Upper lobe of left lung (tissue), 6 donors: Measurements from ENCODE around the gene PP2D1. TPM values are rescaled to one million over a fixed set of nuclear protein-coding genes. Genes with fewer than 3 reads are reported as not detected.
A peak's percentile ranks its signal among the peaks of the same experiment; 100 is the strongest.

Source experiments
- ATAC-seq, 2 donors: fragments of 200-7000 bp; cut with Tn5 transposase; one replicate each; pipeline ENCODE4 v1.9.1; 2022; ENCODE audit warnings: mild to moderate bottlenecking in 2 of 2, moderate library complexity in 2 of 2; ENCODE audit not compliant: low FRiP score in 2 of 2
- DNase-seq, 2 donors: peaks; one replicate each; pipeline ENCODE4 v3.0.0-alpha.2; 2019 to 2020
- H3K27ac ChIP-seq, 4 donors: fragments of 200-600 bp; sonication (generic); one replicate each; pipeline ENCODE4 v1.5.1; 2016 to 2019
- H3K27me3 ChIP-seq, 4 donors: fragments of 200-600 bp; sonication (generic); one replicate each; pipeline ENCODE4 v1.5.1; 2017 to 2019
- H3K36me3 ChIP-seq, 4 donors: fragments of 200-600 bp; sonication (generic); one replicate each; pipeline ENCODE4 v1.5.1; 2016 to 2019
- H3K4me1 ChIP-seq, 4 donors: fragments of 200-600 bp; sonication (generic); one replicate each; pipeline ENCODE4 v1.5.1; 2018 to 2019
- H3K4me3 ChIP-seq, 4 donors: fragments of 200-600 bp; sonication (generic); one replicate each; pipeline ENCODE4 v1.5.1; 2017 to 2019; ENCODE audit warnings: mild to moderate bottlenecking in 2 of 4, moderate library complexity in 1 of 4
- H3K9me3 ChIP-seq, 4 donors: fragments of 200-600 bp; sonication (generic); one replicate each; pipeline ENCODE4 v1.5.1; 2018 to 2019
- CTCF ChIP-seq, 6 experiments: fragments of 450-650 bp in 4 of 6; fragments of 200-600 bp in 2 of 6; sonication (generic) in 2 of 6; IDR thresholded peaks; one replicate each; pipeline ENCODE4 v1.5.1; 2016 to 2019; ENCODE audit warnings: antibody characterized with exemption in 6 of 6
- EP300 ChIP-seq, 4 donors: sonication (generic); formaldehyde crosslinking; IDR thresholded peaks; one replicate each; pipeline ENCODE4 v1.5.1; 2017; ENCODE audit warnings: antibody characterized with exemption in 4 of 4, control low read depth in 2 of 4
- POLR2A ChIP-seq, 4 donors: fragments of 450-650 bp; IDR thresholded peaks; one replicate each; pipeline ENCODE4 v1.5.1; 2016 to 2017; ENCODE audit warnings: antibody characterized with exemption in 4 of 4, mild to moderate bottlenecking in 2 of 4
- POLR2AphosphoS5 ChIP-seq, 2 donors: sonication (generic); formaldehyde crosslinking; IDR thresholded peaks; one replicate each; pipeline ENCODE4 v1.5.1; 2017; ENCODE audit warnings: antibody characterized with exemption in 2 of 2
- WGBS, 2 donors: methylation state at CpG; one replicate each; pipeline ENCODE4 v1.1.5; 2017 to 2018; 5-methylcytosine and 5-hydroxymethylcytosine counted together
- total RNA-seq, 6 donors: library from RNA; depleted of rRNA in 4 of 6; stranded (reverse); fragments of >200 nt in 4 of 6; gene quantifications; one replicate each; pipeline versions ENCODE4 v1.1.0 to v1.2.1, GENCODE V29; 2016 to 2021
- donor health status: DM: no; HTN: no; CAD: no; lungs with moderate emphysema.
- donor health status: DM: no; HTN: yes; CAD: no; lungs with severe emphysema.

Gene PP2D1
- total RNA-seq, 6 donors from 2014 or later = not detected

GRCh38 chr3:19954676-19955075, 57.4 kb downstream of the PP2D1 start:
- Histone ChIP-seq H3K27me3 (no peaks in the 10 kb centered on the region), H3K4me1 (peaks cover 19 to 41% (median 28%) of the 10 kb centered on the region in 4 donors), H3K27ac (no peak overlapping the region), H3K36me3 (peaks cover 0 to 55% (median 21%) of the 10 kb centered on the region in 4 donors), H3K9me3 (no peaks in the 10 kb centered on the region), H3K4me3 (no peak overlapping the region)
- 99 to 100% methylated on average over 4 of the region's 4 CpGs for WGBS, 2 donors
- DNase-seq (no peak), ATAC-seq (no peak)
- no peak for TF ChIP-seq POLR2A (IDR thresholded peaks at IDR 0.05)
- no peak for TF ChIP-seq EP300 (IDR thresholded peaks at IDR 0.05)

GRCh38 chr3:19950316-19950715, 61.7 kb downstream of the PP2D1 start:
- no peaks in the 10 kb centered on the region for H3K9me3 ChIP-seq
- H3K36me3 ChIP-seq = peaks cover 0 to 46% (median 17%) of the 10 kb centered on the region in 4 donors
- H3K27me3 ChIP-seq = no peaks in the 10 kb centered on the region
- no peak overlapping the region for H3K27ac ChIP-seq
- 82 to 89% methylated on average over 2 of the region's 2 CpGs for WGBS, 2 donors
- DNase-seq (no peak), ATAC-seq (no peak)
- peaks cover 31 to 54% (median 38%) of the 10 kb centered on the region in 4 donors for H3K4me1 ChIP-seq
- no peak for TF ChIP-seq POLR2A (IDR thresholded peaks at IDR 0.05)
- TF ChIP-seq CTCF (IDR thresholded peaks at IDR 0.05) = no peak
- TF ChIP-seq POLR2AphosphoS5 (IDR thresholded peaks at IDR 0.05) = no peak
- TF ChIP-seq EP300 (IDR thresholded peaks at IDR 0.05) = no peak
- H3K4me3 ChIP-seq = no peak overlapping the region

- Histone ChIP-seq H3K27me3 (no peaks in the 10 kb centered on the region), H3K4me3 (peak overlapping the region; percentile 65 to 98 (median 84)), H3K27ac (peak overlapping the region; percentile 99 to 100 (median 100)), H3K4me1 (peaks cover 27 to 51% (median 34%) of the 10 kb centered on the region in 4 donors), H3K36me3 (peaks cover 0 to 26% (median 8%) of the 10 kb centered on the region in 4 donors), H3K9me3 (no peaks in the 10 kb centered on the region)
- TF ChIP-seq CTCF (IDR thresholded peaks at IDR 0.05) (no peak), POLR2A (IDR thresholded peaks at IDR 0.05) (no peak), EP300 (IDR thresholded peaks at IDR 0.05) (no peak), POLR2AphosphoS5 (IDR thresholded peaks at IDR 0.05) (no peak)
- ATAC-seq = no peak
- DNase-seq = no peak
- WGBS, 2 donors = 2 to 5% methylated on average over 2 of the region's 2 CpGs
Observed at GRCh38 chr3:19948226-19948591, 63.9 kb downstream of the PP2D1 start.

- Histone ChIP-seq H3K36me3 (peaks cover 0 to 22% (median 8%) of the 10 kb centered on the region in 4 donors), H3K4me3 (peak overlapping the region; percentile 65 to 98 (median 84)), H3K27ac (peak overlapping the region; percentile 99 to 100 (median 100)), H3K27me3 (no peaks in the 10 kb centered on the region), H3K4me1 (peaks cover 27 to 46% (median 31%) of the 10 kb centered on the region in 4 donors), H3K9me3 (no peaks in the 10 kb centered on the region)
- no peak for TF ChIP-seq EP300 (IDR thresholded peaks at IDR 0.05)
- no peak for TF ChIP-seq CTCF (IDR thresholded peaks at IDR 0.05)
- TF ChIP-seq POLR2AphosphoS5 (IDR thresholded peaks at IDR 0.05) = no peak
- no peak for TF ChIP-seq POLR2A (IDR thresholded peaks at IDR 0.05)
- ATAC-seq (peak; percentile 66), DNase-seq (peak in 1 of 2 donors; percentile 57)
- WGBS, 2 donors = 1% methylated on average over 13 to 30 of the region's 30 CpGs
Observed at GRCh38 chr3:19947549-19948225, 64.4 kb downstream of the PP2D1 start.

GRCh38 chr3:19946832-19947548, 65.1 kb downstream of the PP2D1 start, which contains the start of gene RAB5A:
TSS of gene RAB5A (plus strand) at chr3:19947097. CDS start at chr3:19950899, 3,802 bp downstream.
- H3K27ac ChIP-seq = peak within 1 kb of the TSS; percentile 99 to 100 (median 100)
- ATAC-seq = peak; percentile 98
- DNase-seq = peak; percentile 98 to 99
- peak within 1 kb of the TSS; percentile 65 to 98 (median 84) for H3K4me3 ChIP-seq
- peaks cover 0 to 15% (median 6%) of the 10 kb centered on the region in 4 donors for H3K36me3 ChIP-seq
- no peaks in the 10 kb centered on the region for H3K27me3 ChIP-seq
- TF ChIP-seq POLR2A (IDR thresholded peaks at IDR 0.05) (peak in 3 of 4 donors; percentile 70 to 87 (median 77)), CTCF (IDR thresholded peaks at IDR 0.05) (peak in 2 of 6 experiments; percentile 15 to 19), POLR2AphosphoS5 (IDR thresholded peaks at IDR 0.05) (peak; percentile 99), EP300 (IDR thresholded peaks at IDR 0.05) (peak; percentile 92 to 98 (median 94))
- 0% methylated on average over 44 to 73 of the region's 73 CpGs for WGBS, 2 donors
- H3K4me1 ChIP-seq = peaks cover 24 to 40% (median 27%) of the 10 kb centered on the region in 4 donors
- H3K9me3 ChIP-seq = no peaks in the 10 kb centered on the region
